AG09309 (cell line): ENCODE data around the gene NEK7.

Experiments used
- DNase-seq: peaks from one replicate; pipeline ENCODE4 v3.0.0-alpha.2; 2010; ENCODE audit warnings: low read depth
- H3K4me3 ChIP-seq: 2 replicates; pipeline ENCODE4 v1.5.1; 2011; ENCODE audit warnings: mild to moderate bottlenecking, low read depth, low read length, moderate library complexity; ENCODE audit not compliant: control insufficient read depth
- CTCF ChIP-seq: IDR thresholded peaks from 2 replicates; pipeline ENCODE4 v1.5.1; 2011; ENCODE audit warnings: mild to moderate bottlenecking, low read depth, low read length, inconsistent platforms; ENCODE audit not compliant: insufficient read depth, control insufficient read depth; ENCODE audit errors: missing control alignments

The NEK7 gene

GRCh38 chr1:198199105-198199504, 42.3 kb downstream of the NEK7 start:
- no peak for TF ChIP-seq CTCF
- no peak overlapping the region for H3K4me3 ChIP-seq
- DNase-seq, result no peak

- TF ChIP-seq CTCF, result no peak
- no peak overlapping the region for H3K4me3 ChIP-seq
Measured at GRCh38 chr1:198201956-198202784, 45.4 kb downstream of the NEK7 start.

GRCh38 chr1:198203434-198203833, 46.6 kb downstream of the NEK7 start:
- DNase-seq, result no peak

More at GRCh38 chr1:198201956-198202784, 45.4 kb downstream of the NEK7 start:
- DNase-seq, result no peak

GRCh38 chr1:198205016-198205684, 48.4 kb downstream of the NEK7 start:
- no peak for DNase-seq
- no peak overlapping the region for H3K4me3 ChIP-seq
- TF ChIP-seq CTCF, result no peak

More at GRCh38 chr1:198203434-198203833, 46.6 kb downstream of the NEK7 start:
- no peak overlapping the region for H3K4me3 ChIP-seq
- no peak for TF ChIP-seq CTCF

- no peak for DNase-seq
- H3K4me3 ChIP-seq, result no peak overlapping the region
- no peak for TF ChIP-seq CTCF
Measured at GRCh38 chr1:198206292-198206691, 49.5 kb downstream of the NEK7 start.

- TF ChIP-seq CTCF, result no peak
- no peak overlapping the region for H3K4me3 ChIP-seq
- no peak for DNase-seq
Measured at GRCh38 chr1:198211696-198212095, 54.9 kb downstream of the NEK7 start.
